CD1c-positive myeloid dendritic cell (primary cell): ENCODE measurements around the gene WTIP.
A peak's percentile ranks its signal among the peaks of the same experiment; 100 is the strongest.
"Not testable (repeated sequence)": the region's sequence is repeated elsewhere in the genome, so short reads cannot be mapped to it uniquely, and the experiment has no call there.

Source experiments
- DNase-seq: peaks from one replicate; pipeline ENCODE4 v3.0.0-alpha.2; 2016; ENCODE audit errors: extremely low spot score

The WTIP gene

DNA sequence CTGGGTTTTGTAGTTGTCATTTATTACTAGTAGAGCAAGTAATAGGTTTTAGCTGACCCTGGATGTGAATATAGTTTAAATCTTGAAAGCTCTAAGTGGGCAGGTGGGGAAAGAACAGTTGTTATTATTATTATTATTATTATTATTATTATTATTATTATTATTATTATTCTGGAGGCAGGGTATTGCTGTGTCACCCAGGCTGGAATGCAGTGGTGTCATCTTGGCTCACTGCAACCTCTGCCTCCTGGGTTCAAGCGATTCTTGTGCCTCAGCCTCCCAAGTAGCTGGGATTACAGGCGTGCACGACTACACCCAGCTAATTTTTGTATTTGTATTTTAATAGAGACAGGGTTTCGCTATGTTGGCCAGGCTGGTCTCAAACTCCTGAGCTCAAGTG lies 3.1 kb upstream of the WTIP start:
- not testable (repeated sequence) for DNase-seq

DNA sequence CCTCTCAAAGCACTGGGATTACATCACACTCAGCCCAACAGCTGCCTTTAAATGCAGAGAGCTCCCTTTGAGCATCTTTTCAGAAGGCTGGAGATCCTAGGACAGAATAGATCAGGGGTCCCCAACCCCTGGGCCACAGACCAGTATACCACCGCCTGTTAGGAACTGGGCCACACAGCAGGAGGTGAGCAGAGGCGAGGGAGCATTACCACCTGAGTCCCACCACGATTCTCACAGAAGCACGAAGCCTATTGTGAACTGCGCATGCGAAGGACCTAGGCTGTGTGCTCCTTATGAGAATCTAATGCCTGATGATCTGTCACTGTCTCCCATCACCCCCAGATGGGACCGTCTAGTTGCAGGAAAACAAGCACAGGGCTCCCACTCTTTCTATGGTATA lies 2.2 kb upstream of the WTIP start:
- no peak for DNase-seq

DNA sequence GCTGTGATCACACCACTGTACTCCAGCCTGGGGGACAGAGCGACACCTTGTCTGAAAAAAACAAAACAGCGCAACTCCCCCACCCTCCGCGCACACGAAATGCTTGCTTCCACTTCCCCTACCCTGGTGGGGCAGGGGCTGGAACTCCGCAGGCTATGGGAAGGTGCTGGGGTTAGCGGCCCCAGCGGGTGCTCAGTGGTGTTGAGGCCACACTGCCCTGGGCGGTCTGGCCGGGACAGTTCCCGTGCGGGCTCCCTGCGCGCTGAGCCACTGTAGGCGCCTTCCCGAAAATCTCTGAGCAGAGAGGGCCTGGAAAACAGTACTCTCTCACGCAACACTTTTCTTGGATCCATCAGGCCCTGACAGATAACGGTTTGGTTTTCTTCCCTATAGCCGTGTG lies 1.1 kb upstream of the WTIP start:
- DNase-seq, result no peak

DNA sequence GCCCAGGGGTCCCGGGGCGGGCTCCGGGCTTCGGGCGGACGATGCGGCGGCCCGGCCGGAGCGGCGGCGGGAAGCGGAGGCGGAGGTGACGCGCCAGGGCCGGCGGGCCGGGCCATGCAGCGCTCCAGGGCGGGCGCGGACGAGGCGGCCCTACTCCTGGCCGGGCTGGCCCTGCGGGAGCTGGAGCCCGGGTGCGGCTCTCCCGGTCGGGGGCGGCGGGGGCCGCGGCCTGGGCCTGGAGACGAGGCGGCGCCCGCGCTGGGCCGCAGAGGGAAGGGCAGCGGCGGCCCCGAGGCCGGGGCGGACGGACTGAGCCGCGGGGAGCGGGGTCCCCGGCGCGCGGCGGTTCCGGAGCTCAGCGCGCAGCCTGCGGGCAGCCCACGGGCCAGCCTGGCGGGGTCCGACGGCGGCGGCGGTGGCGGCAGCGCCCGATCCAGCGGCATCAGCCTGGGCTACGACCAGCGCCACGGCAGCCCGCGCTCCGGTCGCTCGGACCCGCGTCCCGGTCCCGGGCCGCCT lies 362 bp downstream of the WTIP start:
- DNase-seq, result no peak

DNA sequence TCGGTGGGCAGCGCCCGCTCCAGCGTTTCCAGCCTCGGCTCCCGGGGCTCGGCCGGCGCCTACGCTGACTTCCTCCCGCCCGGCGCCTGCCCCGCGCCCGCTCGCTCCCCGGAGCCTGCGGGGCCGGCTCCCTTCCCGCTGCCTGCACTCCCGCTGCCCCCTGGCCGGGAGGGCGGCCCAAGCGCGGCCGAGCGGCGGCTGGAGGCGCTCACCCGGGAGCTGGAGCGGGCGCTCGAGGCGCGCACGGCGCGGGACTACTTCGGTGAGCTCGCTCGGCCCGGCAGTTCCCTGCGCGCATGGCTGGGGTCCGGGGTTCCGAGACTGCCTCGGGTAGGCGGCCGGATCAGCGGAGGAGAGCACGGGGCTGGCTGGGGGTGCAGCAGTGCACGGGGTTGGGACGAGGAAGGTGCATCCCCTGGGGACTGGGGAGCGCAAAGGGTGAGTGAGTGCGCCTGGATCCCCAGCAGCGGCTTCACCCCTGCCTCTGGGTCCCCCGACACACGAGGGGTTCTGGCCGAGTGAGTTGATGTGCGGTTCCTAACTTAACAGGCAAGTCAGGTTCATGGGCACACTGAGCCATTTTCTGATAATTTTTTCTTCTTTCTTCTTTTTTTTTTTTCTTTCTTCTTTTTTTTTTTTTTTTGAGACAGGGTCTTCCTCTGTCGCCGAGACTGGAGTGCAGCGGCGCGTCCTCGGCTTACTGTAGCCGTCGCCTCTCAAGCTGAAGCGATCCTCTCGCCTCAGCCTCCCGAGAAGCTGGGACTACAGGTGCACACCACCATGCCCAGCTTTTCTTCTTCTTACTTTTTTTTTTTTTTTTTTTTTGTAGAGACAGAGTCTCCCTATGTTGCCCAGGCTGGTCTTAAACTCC lies 1.1 kb downstream of the WTIP start:
- no peak for DNase-seq

DNA sequence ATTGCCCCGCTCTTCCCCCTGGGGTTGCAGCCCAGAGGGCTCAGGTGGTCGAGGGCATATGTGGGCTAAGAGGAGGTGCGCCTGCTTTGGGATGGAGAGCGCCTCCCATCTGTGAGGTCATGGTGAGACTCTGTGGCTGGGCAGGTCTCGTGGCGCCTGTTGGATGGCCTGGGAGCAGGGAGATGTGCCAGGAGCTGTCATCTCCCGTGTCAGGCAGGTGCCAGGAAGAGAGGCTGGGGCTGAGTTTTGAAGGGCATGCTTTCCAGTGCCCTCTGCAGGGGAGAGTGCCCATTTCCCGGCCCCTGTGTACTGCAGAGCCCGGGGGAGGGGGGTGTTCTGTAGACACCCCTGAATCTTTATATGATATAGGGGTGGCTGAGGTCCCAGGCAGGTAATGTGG lies 2.8 kb downstream of the WTIP start:
- no peak for DNase-seq

DNA sequence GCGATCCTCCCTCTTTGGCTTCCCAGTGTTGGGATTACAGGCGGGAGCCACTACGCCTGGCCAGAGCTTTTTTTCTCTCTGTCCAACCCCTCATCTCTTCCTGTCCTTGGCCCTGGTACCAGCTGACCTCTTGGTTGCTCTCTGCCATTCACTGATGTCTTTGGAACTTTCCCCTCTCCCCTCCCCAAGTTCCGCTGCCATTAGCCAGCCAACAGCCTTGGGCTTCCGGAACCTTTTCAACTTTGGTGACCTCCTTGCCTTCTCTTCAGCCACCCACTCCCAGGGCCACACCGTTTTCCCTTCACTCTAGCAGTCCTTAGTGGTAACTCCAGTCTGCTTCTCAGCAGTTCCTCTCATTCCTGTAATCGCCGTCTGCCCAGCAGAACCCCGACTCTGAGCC lies 4.3 kb downstream of the WTIP start:
- DNase-seq, result no peak

DNA sequence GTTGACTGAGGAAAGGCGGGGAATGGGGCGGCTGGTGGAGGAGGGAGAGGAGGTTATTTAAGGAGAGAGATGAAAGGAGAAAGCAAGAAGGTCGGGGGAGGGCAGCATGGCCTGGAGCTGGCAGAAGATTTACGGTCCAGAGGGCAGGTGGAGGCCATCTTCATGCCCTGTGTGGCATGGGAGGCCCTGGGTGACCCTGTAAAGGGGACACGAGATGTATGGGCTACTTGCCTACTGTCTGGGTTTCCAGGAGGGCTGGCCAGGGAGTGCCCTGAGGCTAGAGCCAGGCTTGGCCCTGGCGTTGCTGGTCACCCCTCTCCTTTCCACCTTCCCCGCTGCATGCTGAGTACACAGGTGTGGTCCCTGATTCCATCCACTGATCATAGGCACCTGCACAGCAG lies 6.1 kb downstream of the WTIP start:
- no peak for DNase-seq

DNA sequence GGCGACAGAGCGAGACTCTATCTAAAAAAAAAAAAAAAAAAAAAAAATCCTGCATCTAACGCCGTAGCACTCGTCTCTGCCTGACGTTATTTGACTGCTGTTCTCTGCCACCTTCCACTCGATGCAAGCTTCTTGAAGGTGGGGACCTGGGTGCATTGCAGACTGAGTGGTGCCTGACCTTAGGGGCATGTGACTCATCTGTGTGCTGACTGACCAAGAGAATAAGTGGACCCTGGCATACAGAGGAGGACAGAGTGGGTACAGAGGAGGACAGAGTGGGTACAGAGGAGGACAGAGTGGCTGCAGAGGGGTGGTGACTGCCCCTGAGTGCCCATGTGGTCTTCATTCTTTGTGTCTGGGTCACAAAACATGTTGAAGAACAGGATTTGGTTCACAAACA lies 7.6 kb downstream of the WTIP start:
- DNase-seq, result no peak

DNA sequence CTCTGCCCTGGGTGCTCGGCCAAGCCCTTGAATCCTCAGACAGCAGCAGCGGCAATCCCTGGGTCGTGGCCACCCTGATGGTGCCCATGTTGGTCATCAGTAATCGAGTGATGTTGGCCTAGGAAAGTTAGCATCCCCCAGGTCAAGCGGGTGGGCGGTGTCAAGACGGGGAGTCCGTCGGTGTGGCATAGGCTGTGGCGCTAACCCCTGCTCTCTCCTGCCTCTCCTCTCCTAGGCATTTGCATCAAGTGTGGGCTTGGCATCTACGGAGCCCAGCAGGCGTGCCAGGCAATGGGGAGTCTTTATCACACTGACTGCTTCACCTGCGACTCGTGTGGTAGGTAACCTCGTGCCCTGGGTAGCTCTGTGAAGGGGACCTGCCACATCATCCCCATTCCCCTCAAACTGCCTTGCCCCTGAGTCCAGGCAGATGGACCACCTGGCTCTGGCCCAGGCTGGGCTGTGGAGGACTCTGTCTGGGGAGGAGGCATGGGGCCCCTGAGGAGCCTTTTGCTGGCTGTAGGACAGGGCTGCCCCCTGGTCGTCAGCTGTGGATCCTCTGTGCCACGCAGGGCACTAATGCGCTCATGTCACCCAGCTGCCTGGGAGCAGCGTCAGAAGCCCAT lies 8.7 kb downstream of the WTIP start:
- DNase-seq, result no peak

DNA sequence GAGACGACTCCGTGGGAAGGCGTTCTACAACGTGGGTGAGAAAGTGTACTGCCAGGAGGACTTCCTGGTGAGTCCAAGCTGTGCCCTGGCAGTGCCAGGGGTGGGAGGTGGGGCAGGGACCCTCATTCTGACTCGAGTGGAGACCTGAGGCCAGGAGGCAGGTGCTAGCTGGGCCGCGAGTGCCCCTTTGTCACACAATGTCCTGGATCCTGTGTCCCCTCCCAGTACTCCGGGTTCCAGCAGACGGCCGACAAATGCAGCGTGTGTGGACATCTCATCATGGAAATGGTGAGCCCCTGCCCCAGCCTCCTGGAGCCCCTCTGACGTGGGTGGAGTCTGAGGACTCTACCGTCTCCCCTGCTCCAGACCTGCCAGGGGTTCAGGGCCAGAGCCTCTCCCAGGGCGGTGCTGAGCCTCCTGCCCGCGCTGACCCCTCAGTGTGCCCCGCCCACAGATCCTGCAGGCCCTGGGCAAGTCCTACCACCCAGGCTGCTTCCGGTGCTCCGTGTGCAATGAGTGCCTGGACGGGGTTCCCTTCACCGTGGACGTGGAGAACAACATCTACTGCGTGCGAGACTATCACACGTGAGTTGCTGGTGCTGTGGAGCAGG lies 11.6 kb downstream of the WTIP start:
- DNase-seq, result no peak

DNA sequence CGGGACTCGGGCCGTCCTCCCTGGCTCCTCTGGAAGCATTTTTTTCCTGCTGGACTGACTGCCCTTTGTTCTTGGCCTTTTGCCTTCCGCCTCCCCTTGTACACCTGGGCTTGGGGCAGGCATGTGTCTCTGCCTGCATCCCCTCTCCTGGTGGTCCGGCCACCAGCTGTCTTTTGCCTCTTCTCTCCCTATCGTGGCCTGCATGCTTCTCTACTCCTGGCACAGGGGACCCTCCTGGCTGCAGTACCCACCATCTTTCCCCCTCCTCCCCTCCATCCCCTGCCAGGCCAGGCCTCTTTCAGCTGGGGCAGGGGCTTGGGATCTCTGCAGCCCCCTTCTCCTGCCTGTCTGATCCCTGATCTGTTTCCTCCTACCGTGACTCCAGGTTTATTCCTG lies 12.1 kb downstream of the WTIP start:
- DNase-seq, result no peak

DNA sequence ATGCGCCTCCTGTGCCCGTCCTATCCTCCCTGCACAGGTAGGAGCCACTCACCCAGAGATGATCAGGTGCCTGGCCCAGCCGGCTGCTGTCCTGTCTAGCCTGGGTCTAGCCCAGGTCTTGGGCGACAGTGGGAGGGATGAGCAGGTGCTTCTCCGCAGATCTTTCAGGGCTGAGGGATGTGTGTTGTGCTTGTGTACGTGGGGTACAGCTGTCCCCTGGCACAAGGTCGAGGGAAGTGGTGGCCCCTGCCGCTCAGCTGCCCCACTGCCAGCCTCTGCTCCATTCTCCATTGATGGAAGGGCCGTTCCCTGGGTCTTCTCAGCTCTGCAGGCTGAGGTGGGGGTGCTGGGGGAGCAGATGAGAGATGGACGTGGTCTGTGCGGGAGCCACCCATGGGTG lies 13.0 kb downstream of the WTIP start:
- no peak for DNase-seq

DNA sequence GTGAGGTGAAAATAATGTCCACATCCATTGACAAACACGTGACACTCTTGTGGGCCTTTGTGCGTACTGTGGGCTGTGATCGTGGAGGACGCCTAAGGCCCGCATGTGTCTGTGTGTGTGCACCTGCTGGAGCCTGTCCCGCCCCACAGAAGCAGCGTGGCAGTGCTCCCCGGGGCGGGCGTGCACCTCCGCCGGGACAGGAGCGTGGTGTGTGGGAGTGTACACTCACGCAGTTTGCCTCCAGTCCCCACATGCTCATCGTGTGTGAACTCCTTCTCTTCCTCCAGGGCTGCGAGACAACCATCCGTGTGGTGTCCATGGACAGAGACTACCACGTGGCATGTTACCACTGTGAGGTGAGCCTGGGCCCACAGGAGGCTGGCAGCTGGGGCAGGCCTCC lies 13.9 kb downstream of the WTIP start:
- DNase-seq, result no peak

DNA sequence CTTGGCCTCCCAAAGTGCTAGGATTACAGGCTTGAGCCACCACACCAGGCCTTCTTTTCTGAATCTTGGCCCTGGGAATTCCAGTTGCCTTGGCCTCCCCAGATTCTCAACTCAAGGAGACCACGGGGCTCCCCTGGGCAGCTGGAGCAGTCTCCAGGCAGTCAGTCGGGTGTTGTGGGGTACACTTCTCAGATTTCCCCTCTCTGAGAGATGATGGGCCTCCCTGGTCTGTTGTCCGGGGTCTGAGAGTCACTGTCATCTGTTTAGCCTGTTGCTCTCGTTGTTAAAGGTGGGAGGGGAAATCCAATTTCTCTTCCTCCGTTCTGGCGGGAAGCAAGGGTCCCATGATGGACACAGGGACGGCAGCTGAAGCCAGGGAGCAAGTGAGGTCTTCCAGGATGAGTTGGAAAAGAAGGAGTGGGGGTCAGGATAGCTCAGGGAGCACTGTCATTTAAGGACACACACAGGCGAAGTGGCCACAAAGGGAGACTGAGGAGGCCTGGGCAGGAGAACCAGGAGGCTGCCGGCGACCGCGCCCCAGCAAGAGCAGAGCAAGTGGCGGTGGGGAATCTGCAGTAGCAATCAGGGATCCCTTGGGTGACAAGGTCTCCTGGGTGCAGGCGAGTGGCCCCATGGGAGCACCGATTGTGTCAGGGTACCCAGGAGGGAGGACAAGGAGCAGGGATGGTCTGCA lies 15.7 kb downstream of the WTIP start:
- no peak for DNase-seq

DNA sequence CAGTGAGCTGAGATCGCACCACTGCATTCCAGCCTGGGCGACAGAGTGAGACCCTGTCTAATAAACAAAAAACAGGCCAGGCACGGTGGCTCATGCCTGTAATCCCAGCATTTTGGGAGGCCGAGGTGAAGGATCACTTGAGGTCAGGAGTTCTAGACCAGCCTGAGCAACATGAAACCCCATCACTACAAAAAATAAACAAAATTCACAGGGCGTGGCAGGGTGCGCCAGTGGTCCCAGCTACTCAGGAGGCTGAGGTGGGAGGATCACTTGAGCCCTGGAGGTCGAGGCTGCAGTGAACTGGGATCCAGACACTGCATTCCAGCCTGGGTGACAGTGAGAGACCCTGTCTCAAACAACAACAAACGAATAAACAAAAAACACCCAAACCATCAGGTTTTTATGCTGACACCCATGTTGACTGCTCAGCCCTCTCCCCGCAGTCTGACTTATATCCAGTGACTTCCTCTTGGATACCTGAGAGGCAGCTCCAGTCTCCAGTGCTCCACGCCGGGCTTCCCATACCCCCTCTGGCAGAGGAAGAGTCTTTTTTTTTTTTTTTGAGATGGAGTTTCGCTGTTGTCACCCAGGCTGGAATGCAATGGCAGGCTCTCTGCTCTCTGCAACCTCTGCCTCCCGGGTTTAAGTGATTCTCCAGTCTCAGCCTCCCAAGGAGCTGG lies 17.7 kb downstream of the WTIP start:
- no peak for DNase-seq

DNA sequence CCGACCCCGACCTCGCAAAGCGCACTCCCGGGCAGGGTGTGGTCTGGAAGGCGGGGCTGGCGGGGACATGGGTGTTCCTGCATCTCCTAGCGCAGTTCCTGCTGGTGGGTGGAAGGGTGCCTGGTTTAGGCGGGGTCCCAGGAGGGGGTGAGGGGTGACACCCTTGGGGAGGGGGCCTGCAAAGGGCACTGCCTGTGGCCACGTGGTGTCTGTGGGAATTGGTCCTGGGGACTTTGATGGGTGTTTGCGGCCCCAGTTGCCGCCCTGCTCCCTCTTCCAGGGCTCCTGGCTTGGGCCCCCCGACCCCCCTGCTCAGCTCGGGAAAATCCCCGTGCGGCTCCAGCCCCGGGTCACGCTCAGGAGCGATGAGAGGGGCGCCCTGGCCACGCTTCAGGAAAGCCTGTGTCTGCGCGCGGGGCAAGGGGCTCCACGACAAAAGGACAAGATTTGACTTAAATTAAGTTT lies 19.1 kb downstream of the WTIP start:
- no peak for DNase-seq

DNA sequence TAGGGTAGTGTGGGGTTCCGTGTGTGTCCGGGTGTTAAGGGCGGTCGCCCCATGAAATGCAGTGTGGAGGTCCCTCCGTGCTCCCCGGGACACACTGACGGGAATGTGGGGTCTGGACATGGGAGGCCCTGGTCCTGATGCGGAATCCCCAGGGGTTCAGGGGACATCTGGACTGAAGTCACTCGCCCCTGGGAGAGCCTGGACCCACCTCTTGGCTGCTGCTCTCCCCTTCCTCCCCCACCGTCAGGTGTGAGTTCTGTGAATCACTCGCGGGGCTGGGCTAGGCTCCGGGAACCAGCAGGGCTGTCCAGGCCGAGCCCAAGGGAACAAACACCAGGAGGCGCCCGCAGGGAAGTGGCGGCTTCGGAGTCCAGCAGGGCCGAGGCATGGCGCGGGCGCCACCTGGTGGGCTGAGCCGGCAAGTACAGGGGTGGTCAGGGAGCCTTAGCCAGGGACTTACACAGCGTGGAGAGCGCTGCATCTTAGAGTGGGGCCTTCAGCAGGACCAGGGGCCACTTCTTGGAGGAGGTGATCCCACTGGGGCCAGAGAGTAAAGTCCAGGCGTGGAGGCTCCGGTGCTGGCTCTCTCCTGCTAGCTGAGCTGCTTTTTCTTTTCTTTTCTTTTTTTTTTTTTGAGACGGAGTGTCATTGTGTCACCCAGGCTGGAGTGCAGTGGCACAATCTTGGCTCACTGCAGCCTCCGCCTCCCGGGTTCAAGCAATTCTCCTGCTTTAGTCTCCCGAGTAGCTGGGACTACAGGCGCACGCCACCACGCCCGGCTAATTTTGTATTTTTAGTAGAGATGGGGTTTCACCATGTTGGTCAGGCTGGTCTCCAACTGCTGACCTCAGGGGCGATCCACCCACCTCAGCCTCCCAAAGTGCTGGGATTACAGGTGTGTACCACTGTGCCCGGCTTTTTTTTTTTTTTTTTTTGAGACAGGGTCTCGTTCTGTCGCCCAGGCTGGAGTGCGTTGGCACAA lies 20.1 kb downstream of the WTIP start:
- peak; percentile 92 for DNase-seq

DNA sequence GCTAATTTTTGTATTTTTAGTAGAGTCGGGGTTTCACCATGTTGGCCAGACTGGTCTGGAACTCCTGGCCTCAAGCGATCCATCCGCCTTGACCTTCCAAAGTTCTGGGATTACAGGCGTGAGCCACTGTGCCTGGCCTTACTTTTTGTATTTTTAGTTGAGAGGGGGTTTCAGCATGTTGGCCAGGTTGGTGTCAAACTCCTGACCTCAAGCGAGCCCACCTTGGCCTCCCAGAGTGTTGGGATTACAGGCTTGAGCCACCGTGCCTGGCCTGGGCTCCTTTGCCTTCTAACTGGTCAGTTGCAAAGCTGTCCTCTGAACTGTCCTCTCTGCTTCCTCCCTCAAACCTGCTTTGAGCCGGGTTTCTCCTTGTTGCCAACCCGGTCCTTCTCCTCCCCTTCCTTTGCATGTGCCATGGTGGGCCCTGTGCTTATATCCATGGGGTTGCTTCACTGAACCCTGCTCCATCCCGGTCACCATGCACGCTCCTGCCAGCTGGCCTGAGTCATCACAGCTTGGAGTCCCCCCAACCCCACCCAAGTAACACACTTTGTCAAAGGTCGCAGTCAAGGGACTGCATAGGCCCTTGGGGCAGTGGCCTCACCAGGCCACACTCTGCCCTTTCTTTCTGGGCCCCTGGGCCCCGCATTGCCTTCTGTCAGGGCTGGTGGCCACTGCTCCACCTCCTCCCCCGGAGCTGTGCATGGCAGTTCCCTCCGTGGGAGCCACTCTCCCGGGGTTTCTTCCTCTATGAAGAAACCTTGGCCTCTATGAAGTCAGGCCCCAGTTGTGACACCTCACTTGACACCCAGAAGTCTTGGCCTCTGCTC lies 21.2 kb downstream of the WTIP start:
- peak; percentile 13 for DNase-seq
